ENCODE measurements around the gene ORC5. TPM values are rescaled to one million over a fixed set of nuclear protein-coding genes. Genes with fewer than 3 reads are reported as not detected.

Gene ORC5
- total RNA-seq, 1 experiment from 2014 or later = 33.6 TPM

DNA sequence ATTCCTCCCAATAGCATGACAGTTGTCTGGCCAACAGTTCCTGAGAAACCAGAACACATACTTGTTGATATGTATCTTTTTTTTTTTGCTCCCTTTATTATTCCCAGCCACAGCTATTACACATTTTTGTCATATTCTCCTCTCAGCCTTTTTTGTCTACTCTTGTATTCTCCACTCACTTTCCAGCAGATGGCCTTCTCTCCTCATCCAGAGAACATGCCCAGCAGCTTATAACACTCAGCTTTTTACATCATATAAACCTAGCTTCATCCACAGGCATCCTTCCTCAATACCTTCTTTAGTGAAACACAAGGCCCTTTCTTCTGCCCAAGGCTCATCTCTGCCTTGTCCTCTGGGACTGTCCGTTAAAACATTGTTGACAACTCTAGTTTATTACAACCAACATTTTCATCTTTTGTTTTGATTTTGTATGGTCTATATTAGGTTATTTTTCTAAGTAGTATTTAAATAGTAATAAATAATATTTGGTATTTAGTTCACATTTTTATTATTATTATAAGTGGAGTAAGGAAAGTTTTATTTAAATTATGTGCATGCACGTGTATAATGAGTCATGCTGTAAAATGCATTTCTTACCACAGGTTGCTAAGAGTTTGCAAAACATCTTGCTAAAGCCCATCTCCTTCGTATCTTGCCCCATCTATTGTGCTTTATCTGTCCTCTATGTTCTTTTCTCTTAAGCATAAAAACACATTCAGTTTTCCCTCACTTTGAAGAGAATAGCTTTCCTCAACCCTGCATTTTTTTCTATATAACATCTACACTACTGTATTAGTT lies 101.5 kb downstream of the ORC5 start:
- Histone ChIP-seq H3K9me3 (no peaks in the 10 kb centered on the region), H3K27me3 (no peaks in the 10 kb centered on the region), H3K4me3 (no peak overlapping the region), H3K36me3 (no peaks in the 10 kb centered on the region)
- no peak for DNase-seq

- Histone ChIP-seq H3K36me3 (no peaks in the 10 kb centered on the region), H3K27me3 (no peaks in the 10 kb centered on the region), H3K9me3 (no peaks in the 10 kb centered on the region), H3K4me3 (no peak overlapping the region)
- DNase-seq = no peak
These were observed 108.9 kb downstream of the ORC5 start for GRCh38 chr7:104098890-104099289.

DNA sequence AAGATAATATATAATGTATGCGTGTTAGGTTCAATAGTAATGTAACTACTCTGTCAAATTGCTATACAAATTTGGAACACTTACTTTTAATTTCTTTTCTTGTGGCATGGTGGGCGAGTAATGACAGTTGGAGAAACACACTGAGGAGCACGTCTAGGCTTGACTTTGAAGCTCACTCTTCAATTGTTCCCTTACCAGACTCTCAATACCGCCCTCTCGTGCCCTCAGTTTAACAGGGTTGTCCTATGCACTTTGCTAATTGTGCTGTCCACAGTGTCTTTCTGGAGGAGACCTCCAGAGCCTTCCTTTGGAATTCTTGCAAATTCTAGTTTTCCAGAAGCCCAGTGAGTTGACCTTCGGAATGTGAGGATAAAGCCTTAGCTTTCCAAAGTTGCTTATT lies 111.1 kb downstream of the ORC5 start:
- DNase-seq = no peak
- no peak overlapping the region for H3K4me3 ChIP-seq
- no peaks in the 10 kb centered on the region for H3K9me3 ChIP-seq
- no peaks in the 10 kb centered on the region for H3K36me3 ChIP-seq
- no peaks in the 10 kb centered on the region for H3K27me3 ChIP-seq

DNA sequence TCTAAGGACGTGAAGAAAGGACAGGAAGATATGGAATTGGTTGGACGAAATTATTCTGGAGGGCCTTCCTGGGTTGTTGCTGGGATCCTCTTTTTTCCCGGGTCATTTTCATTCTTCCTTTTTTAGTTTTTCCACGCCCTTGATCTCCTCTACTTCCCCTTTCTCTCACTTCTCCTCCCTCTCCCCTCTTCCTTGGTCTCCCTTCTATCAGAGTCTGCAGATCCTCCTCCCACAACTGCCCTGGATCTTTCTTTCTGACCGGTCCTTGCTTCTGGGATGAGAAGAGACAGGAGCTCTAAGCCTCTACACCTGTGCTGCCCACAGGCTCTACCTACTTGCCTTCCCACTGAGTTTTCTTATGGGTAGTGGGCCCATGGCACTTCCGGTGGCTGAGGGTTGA lies 114.7 kb downstream of the ORC5 start:
- Histone ChIP-seq H3K4me3 (no peak overlapping the region), H3K9me3 (no peaks in the 10 kb centered on the region), H3K27me3 (no peaks in the 10 kb centered on the region), H3K36me3 (no peaks in the 10 kb centered on the region)
- no peak for DNase-seq

GRCh38 chr7:104091242-104091641 lies 116.6 kb downstream of the ORC5 start:
- H3K36me3 ChIP-seq = no peaks in the 10 kb centered on the region

DNA sequence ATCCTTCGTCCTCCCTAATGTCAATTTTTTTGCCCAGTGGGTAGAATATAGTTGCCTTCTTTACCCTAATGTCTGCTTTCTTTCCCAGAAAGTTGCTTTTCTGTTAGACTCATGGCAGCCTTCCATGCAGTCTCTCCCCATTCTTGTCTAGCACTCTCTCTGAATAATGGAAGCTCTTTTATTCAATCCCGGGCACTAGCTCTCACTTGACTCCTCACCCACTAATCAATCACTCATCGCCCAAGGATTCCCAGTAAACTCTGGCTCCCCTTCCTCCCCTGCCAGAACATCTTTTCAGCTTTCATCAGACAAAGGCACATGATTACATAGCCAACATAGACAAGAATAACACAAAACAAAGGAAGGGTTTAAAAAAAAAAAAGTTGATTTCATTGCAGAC lies 118.2 kb downstream of the ORC5 start:
- no peaks in the 10 kb centered on the region for H3K9me3 ChIP-seq
- DNase-seq = no peak
- H3K4me3 ChIP-seq = no peak overlapping the region
- H3K36me3 ChIP-seq = no peaks in the 10 kb centered on the region
- no peaks in the 10 kb centered on the region for H3K27me3 ChIP-seq

More at GRCh38 chr7:104091242-104091641, 116.6 kb downstream of the ORC5 start:
- no peak overlapping the region for H3K4me3 ChIP-seq
- no peak for DNase-seq
- H3K9me3 ChIP-seq = no peaks in the 10 kb centered on the region
- H3K27me3 ChIP-seq = no peaks in the 10 kb centered on the region

- Histone ChIP-seq H3K9me3 (no peaks in the 10 kb centered on the region), H3K27me3 (no peaks in the 10 kb centered on the region), H3K36me3 (no peaks in the 10 kb centered on the region), H3K4me3 (no peak overlapping the region)
- DNase-seq = no peak
These were observed 118.8 kb downstream of the ORC5 start for GRCh38 chr7:104089061-104089460.

Other genes starting within 250 kb of the ORC5 start
- 1.3 and 3.1 TPM in 2 replicates for gene RELN, start 218.4 kb downstream of the ORC5 start, total RNA-seq (2014; rRNA removed; shearing (Covaris generic); ENCODE audit: low replicate concordance)
- not detected in 2 replicates for gene LHFPL3, start 120.6 kb upstream of the ORC5 start, total RNA-seq (2014; rRNA removed; shearing (Covaris generic); ENCODE audit: low replicate concordance)

All from MG63 (cell line).